Stimulated activated CD8-positive, alpha-beta memory T cell treated with anti-CD3 and anti-CD28 coated beads, Interleukin-2, amount 100 ng/mL, for 48 hours (primary cell): ENCODE results near the gene ZMYM1.
"Not testable (repeated sequence)": the region's sequence is repeated elsewhere in the genome, so short reads cannot be mapped to it uniquely, and the experiment has no call there.

Source experiments
- DNase-seq, 2 donors: peaks; one replicate each; pipeline ENCODE4 v3.0.0-alpha.2; 2020; ENCODE audit warnings: low read depth in 2 of 2

Gene ZMYM1

DNA sequence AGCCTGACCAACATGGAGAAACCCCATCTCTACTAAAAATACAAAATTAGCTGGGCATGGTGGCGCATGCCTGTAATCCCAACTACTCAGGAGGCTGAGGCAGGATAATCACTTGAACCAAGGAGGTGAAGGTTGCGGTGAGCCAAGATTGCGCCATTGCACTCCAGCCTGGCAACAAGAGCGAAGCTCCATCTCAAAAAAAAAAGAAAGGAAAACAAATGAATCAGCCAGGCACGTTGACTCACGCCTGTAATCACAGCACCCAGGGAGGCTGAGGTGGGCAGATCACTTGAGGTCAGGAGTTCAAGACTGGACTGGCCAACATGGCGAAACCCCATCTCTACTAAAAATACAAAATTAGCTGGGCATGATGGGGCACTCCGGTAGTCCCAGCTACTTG lies 2.8 kb upstream of the ZMYM1 start:
- DNase-seq: not testable (repeated sequence)

DNA sequence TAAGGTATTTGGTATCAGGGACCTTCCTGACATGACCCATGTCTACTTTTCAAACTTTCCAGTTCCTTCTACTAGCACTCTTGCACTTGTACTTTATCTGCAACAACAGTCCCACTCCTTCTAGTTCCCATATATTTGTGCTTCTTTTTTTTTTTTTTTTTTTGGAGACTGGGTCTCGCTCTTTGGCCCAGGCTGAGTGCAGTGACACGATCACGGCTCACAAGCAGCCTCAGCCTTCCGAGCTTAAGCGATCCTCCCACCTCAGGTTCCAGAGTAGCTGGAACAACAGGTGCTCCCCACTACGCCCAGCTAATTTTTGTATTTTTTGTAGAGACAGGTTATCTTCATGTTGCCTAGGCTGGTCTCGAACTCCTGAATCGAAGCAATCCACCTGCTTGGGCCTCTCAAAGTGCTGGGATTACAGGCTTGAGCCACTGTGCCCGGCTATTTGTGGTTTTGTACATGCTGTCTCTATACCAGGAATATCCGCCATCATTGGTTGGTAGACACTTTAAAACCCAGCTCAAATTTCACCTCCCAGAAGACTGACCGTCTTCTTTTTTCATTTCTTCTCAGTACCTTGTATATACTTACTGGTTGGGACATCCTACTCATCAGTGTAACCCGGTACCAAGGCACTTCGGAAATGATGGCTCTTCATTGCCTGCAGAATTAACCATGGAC lies 1.1 kb downstream of the ZMYM1 start:
- DNase-seq: no peak

DNA sequence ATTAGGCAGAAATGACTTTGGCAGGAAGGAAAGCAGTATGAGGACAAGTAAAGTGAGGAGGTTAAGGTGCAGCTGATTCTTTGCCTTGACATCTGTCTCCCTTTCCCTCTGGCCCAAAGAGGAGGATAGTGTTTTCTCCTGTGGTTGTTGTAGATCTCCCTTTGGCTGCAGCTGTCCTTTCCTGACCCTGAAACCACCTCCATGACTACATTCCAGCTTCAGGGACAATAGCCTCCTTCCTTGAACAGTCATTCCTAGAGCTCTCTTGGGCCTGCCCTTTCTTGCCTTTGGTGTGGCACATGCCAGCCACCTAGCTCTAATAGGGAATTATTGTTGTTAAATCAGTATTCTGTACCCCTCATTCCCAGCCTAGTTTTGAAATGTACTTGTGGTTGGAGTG lies 6.2 kb downstream of the ZMYM1 start:
- no peak for DNase-seq

DNA sequence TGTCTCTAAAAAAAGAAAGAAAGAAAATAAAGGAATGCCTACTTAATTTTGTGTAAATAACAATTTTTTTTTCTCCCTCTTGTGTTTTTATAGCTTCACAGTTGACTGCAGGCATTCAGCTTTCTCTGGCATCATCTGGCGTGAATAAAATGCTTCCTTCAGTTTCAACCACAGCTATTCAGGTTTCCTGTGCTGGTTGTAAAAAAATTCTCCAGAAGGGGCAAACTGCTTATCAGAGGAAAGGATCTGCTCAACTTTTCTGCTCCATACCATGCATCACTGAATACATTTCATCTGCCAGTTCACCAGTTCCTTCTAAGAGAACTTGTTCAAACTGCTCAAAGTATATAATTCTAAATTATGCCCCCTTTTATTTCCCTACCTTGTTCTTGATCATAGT lies 18.0 kb downstream of the ZMYM1 start:
- no peak for DNase-seq

- no peak for DNase-seq
These were observed 31.9 kb downstream of the ZMYM1 start for GRCh38 chr1:35111106-35111505.

DNA sequence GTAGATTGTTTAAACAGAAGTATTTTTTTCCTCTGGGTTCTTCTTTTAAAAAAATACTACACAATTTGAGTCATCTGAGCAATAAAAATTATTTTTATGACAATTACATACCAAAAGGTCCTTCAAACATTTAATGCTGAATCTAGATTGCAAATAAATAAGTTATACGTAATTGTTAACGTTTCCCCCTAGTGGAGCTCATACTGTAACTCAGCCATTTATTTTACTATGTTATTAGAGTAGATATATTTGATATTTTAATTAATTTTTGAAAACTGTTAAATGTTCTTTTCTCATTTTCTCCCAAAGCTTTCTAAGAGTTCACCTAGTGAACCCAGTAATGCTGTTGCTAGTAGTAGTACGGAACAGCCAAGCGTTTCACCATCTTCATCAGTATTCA lies 33.5 kb downstream of the ZMYM1 start:
- no peak for DNase-seq

- DNase-seq: no peak
These were observed 36.5 kb downstream of the ZMYM1 start for GRCh38 chr1:35115459-35116383.

GRCh38 chr1:35120458-35121133 lies 41.4 kb downstream of the ZMYM1 start:
- DNase-seq: no peak

- no peak for DNase-seq
These were observed 43.1 kb downstream of the ZMYM1 start for GRCh38 chr1:35122311-35122710.

DNA sequence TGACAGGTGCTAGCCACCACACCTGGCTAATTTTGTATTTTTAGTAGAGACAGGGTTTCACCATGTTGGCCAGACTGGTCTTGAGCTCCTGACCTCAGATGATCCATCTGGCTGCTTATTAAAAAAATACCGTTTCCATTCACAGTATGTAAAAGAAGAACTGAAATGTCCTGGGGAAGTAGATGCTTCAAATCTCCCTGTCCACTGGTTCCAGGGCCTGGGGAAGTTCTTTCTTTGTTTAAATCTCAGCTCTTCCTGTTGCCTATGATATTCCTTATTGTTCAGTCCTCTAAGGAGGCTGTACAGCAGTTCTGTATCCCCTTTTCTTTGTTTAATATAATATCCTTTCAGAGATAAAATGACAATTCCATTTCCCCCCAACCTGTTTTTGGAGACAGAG lies 47.4 kb downstream of the ZMYM1 start:
- DNase-seq: no peak

- no peak for DNase-seq
These were observed 49.9 kb downstream of the ZMYM1 start for GRCh38 chr1:35129080-35129479.

DNA sequence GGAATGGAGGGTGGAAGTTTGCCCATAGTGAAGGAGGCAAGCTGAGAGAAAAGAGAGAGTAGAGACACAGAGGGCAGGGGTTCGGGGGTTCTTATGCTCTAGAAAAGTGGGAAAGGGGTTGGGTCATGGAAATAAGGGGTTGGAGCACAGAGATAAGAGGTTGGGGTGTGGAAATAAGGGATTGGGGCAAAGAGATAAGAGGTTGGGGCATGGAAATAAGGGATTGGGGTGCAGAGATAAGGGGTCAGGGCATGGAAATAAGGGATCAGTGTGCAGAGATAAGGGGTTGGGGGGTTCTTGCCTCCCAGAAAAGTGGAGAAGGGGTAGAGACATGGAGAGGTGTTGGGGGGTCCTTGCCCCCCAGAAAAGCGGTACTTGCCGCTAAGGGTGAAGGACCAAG lies 57.6 kb downstream of the ZMYM1 start:
- DNase-seq: no peak

GRCh38 chr1:35137590-35137989 lies 58.4 kb downstream of the ZMYM1 start:
- DNase-seq: not testable (repeated sequence)

- not testable (repeated sequence) for DNase-seq
These were observed 63.1 kb downstream of the ZMYM1 start for GRCh38 chr1:35142294-35142693.

DNA sequence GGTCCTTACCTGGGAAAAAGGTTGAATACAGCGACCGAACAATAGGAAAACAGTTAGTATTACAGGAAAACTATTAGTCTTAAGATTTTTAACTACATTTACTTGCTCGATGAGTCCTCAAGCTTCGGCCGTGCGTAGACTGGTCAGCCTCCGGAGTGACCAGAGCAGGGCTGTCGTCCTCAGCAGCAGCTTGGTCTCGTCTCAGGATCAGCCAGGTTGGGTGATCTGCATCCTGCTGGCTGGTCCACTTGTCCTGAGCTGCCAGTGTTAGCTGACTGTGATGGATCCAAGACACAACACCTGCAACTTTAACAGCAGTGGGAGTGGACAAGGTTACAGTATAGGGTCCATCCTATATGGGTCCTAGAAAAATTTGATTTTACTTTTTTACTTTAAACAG lies 63.5 kb downstream of the ZMYM1 start:
- DNase-seq: not testable (repeated sequence)

DNA sequence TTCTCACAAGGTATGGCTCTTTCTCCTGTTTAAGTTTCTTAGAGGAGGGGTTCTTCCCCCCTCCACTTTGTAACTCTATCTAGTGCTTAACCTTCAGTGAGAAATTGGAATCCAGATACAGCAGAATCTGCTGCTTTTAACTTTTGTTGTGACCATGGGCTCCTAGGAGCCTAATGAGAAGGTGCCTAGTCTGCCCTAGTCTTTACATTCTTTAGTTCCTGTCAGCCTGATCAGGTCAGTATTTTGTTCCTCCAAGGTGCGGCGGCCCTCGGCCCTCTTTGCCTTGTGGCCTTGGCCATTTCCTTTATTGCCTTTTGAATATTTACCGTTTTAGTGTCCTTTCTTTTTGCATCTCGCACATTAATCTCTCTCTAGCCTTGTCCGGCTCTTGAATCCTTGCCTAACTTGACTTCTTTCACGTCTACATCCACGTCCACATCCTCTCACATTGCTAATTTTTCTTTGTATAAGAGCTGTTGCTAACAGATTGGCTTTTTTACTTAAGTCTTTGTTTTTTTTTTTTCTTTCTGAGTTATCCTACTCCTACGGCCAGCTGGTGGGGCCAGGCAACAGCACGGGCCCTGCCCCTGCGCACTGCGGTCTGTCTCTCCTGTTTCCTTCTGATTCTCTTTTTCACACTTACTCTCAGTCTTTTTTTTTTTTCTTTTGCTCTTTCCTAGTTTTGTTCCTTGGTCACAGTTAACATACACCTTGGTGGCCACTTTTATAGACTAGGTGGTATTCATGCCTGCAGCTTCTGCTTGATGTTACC lies 64.7 kb downstream of the ZMYM1 start:
- no peak for DNase-seq

DNA sequence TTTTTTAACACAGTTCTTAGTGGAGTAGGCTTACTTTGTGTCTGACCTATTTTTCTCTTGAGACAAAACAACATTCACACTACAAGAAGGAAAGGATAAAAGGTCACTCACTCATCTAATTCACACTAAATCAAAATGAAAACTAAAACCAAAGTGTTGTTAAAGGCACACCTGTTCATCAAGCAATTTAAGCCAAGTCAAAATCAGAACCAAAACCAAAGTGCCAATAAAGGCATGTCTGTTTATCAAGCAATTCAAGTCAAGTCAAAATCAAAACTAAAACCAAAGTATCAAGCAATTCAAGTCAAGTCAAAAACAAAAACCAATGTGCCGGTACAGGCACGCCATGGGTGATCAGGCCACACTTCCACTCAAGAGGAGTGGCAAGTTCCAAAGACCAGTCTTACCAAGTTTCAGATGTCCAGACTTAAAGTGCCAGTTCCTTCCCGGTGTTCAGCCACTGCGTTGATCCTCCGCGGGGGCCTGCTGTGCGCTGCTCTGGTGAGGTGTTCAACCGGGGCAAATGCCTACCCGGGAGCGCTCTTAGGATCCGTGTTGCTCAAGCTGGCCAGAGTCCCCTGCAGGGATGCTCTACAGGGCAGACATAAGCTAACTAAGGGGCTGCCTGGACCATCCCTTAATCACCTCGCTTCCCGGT lies 66.8 kb downstream of the ZMYM1 start:
- DNase-seq: not testable (repeated sequence)

- no peak for DNase-seq
These were observed 72.0 kb downstream of the ZMYM1 start for GRCh38 chr1:35151220-35151619.

GRCh38 chr1:35164893-35165292 lies 85.7 kb downstream of the ZMYM1 start:
- no peak for DNase-seq
